MM.1S (cell line): Measurements from ENCODE around the gene SAMSN1.

Experiments
- CTCF ChIP-seq: fragments of 300-600 bp; sonication (generic); IDR thresholded peaks from 2 replicates; pipeline ENCODE4 v1.5.1; 2016; ENCODE audit warnings: antibody characterized with exemption, low read length, mixed read lengths
- EZH2 ChIP-seq: fragments of 300-600 bp; sonication (generic); optimal IDR thresholded peaks from 2 replicates; pipeline ENCODE3; 2017; ENCODE audit warnings: low read depth, mild to moderate bottlenecking, antibody characterized with exemption, low read length, mixed read lengths

GRCh38 chr21:14519000-14519399, 27.1 kb downstream of the SAMSN1 start:
- no peak for TF ChIP-seq CTCF
- TF ChIP-seq EZH2: no peak
